ENCODE results near the gene SIGLEC9. TPM values are rescaled to one million over a fixed set of nuclear protein-coding genes. Genes with fewer than 3 reads are reported as not detected.

Gene SIGLEC9
- total RNA-seq, 1 experiment from 2014 or later = not detected

- CTCF ChIA-PET = interaction anchor here (1.1 to 1.4 kb wide), 2 partner anchors 22 to 23 kb away, joined by 3 read pairs; no protein-coding TSS in a partner anchor
- Mint-ChIP-seq H3K27ac (no peak overlapping the region), H3K4me1 (peaks cover 14% of the 10 kb centered on the region), H3K9me3 (no peaks in the 10 kb centered on the region), H3K36me3 (no peaks in the 10 kb centered on the region), H3K4me3 (no peak overlapping the region), H3K27me3 (ENCODE audit: low read depth) (peaks cover 7% of the 10 kb centered on the region)
- TF ChIP-seq ZNF396 (CRISPR knock-in tag; IDR thresholded peaks at IDR 0.05; ENCODE audit: borderline replicate concordance) (no peak), TCF7 (CRISPR knock-in tag; IDR thresholded peaks at IDR 0.05; ENCODE audit: low read depth) (no peak), CBFB (CRISPR knock-in tag; IDR thresholded peaks at IDR 0.05; ENCODE audit: low read depth) (no peak), ZBTB43 (CRISPR knock-in tag; IDR thresholded peaks at IDR 0.05) (no peak), KAT7 (CRISPR knock-in tag; IDR thresholded peaks at IDR 0.05; ENCODE audit: borderline replicate concordance) (no peak), JAZF1 (CRISPR knock-in tag; IDR thresholded peaks at IDR 0.05) (no peak), ATF1 (CRISPR knock-in tag; IDR thresholded peaks at IDR 0.05) (no peak), ZNF532 (CRISPR knock-in tag; IDR thresholded peaks at IDR 0.05; ENCODE audit: borderline replicate concordance) (no peak), ZNF423 (CRISPR knock-in tag; IDR thresholded peaks at IDR 0.05) (no peak), ZNF512 (CRISPR knock-in tag; IDR thresholded peaks at IDR 0.05; ENCODE audit: borderline replicate concordance) (no peak), MLX (CRISPR knock-in tag; IDR thresholded peaks at IDR 0.05) (no peak), ZNF219 (CRISPR knock-in tag; IDR thresholded peaks at IDR 0.05; ENCODE audit: borderline replicate concordance) (no peak), ZNF671 (CRISPR knock-in tag; IDR thresholded peaks at IDR 0.05) (no peak), SP1 (CRISPR knock-in tag; conservative IDR thresholded peaks at IDR 0.05) (no peak), PRDM15 (CRISPR knock-in tag; IDR thresholded peaks at IDR 0.05) (no peak), NR1H2 (CRISPR knock-in tag; IDR thresholded peaks at IDR 0.05) (no peak)
- TF ChIP-seq, protein P1, sequence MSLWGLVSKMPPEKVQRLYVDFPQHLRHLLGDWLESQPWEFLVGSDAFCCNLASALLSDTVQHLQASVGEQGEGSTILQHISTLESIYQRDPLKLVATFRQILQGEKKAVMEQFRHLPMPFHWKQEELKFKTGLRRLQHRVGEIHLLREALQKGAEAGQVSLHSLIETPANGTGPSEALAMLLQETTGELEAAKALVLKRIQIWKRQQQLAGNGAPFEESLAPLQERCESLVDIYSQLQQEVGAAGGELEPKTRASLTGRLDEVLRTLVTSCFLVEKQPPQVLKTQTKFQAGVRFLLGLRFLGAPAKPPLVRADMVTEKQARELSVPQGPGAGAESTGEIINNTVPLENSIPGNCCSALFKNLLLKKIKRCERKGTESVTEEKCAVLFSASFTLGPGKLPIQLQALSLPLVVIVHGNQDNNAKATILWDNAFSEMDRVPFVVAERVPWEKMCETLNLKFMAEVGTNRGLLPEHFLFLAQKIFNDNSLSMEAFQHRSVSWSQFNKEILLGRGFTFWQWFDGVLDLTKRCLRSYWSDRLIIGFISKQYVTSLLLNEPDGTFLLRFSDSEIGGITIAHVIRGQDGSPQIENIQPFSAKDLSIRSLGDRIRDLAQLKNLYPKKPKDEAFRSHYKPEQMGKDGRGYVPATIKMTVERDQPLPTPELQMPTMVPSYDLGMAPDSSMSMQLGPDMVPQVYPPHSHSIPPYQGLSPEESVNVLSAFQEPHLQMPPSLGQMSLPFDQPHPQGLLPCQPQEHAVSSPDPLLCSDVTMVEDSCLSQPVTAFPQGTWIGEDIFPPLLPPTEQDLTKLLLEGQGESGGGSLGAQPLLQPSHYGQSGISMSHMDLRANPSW (CRISPR knock-in tag; conservative IDR thresholded peaks at IDR 0.05; ENCODE audit: low read depth) = no peak
- TF ChIP-seq, protein P2, sequence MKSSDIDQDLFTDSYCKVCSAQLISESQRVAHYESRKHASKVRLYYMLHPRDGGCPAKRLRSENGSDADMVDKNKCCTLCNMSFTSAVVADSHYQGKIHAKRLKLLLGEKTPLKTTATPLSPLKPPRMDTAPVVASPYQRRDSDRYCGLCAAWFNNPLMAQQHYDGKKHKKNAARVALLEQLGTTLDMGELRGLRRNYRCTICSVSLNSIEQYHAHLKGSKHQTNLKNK (CRISPR knock-in tag; IDR thresholded peaks at IDR 0.05) = no peak
- TF ChIP-seq, protein P3, sequence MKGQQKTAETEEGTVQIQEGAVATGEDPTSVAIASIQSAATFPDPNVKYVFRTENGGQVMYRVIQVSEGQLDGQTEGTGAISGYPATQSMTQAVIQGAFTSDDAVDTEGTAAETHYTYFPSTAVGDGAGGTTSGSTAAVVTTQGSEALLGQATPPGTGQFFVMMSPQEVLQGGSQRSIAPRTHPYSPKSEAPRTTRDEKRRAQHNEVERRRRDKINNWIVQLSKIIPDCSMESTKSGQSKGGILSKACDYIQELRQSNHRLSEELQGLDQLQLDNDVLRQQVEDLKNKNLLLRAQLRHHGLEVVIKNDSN (CRISPR knock-in tag; IDR thresholded peaks at IDR 0.05) = no peak
- no peak for ATAC-seq
- POLR2A ChIA-PET = no interaction called here
- no peak for DNase-seq (ENCODE audit: low spot score)
Observed at GRCh38 chr19:51135004-51135403, 10.3 kb downstream of the SIGLEC9 start.
